HuH-7.5 (cell line): ENCODE measurements around the gene TMEM229B.

ENCODE experiments used
- DNase-seq: peaks from one replicate; pipeline ENCODE4 v3.0.0; 2011; ENCODE audit warnings: low spot score

The TMEM229B gene

DNA sequence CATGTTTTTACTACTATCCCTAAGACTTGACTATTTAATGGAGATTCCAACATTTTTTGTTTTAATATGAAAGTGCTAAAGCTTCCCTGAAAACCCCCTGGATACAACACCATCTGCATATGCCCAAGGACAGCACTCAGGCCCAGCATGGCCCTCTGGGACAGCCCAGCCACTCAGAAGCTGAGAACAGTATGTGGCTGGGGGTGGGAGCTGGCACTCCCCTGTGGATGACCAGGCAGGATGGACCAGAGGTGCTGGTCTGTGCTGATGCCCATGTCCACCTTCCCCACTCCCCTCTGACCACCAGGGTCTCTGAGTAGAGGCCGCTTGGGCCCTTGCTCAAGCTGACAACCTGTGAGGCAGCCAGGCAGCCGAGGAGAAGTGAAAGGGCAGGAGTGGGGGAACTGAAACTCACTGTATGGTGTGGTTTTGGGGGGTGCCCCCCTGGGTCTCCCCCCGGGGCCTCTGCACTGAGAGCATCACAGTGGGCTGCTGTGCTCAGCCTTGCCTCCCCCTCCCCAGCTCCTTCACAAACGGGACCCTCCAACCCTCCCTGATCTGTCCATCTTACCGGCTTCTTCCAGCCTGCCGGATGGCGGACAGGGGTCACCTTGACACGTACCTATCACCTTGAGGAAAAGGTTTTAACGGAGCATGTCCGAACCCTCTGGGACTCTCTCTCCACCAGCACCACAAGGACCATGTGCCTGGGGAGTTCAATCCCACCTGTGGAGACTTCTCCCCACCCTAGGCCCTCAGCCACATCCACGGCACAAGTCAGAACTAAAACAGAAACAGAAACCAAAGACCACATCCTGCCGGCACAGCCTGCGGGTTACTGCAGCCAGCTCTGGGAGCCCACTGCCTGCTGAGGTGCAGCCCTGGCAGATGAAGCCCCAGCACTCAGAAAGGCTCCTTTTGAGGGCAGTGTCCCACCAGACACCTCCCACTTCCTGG lies at the start of gene TMEM229B:
Gene TMEM229B (minus strand): TSS at position 785 of the 957 bp plus-strand sequence. CDS start 14,798 bp downstream, outside the sequence.
- no peak for DNase-seq

DNA sequence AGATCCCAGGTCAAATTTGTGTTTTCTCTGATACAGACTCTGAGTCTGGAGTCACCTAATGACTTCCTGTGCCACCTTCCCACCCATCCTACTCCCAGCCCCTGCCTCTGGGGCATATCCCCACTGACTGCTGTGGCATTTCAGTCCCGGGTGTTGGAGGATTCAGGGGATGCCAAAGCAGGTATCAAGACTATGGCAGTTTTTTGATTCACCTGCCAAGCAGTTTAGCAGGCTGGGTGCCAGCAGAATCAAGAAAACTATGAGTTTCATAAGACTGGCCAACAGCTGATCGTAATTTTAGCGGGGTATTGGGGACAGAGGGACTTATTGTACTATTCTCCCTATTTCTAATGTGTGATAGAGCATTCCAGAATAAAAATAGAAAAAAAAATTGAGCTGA lies 49.2 kb upstream of the TMEM229B start:
- no peak for DNase-seq

DNA sequence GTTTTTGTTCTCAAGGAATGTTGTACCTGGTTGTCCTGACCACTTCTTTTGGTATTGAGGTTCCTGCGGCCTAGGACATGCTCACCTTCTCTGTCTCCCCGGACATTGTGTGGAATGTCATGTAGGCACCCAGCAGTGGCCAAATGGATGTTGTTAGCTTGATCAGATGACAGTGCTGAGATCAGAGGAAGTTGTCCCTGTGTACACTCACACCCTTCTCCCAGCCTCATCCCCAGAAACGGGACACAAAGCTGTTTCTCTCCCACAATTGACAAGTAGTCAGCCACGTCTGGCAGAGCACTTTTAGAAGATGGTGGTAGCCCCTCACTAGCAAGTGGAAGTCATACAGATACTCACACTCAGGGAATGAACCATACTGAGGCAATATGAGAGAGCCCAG lies 47.6 kb upstream of the TMEM229B start:
- DNase-seq, result no peak

DNA sequence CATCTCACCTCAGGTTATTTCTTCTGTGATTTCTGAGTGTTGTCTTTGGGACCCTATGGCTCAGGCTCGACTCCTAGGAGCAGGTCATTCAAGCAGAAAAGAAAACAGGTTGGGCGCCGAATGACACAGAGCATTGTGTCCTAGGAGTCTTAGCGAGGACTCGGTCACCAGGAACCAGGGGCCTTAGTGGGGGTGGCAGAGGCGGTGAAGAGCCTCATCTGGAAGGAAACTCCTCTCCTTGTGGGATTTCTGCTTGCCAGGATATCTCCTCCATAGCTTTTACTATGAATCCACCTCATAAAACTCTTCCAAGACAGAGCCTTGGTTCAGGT lies 45.2 kb upstream of the TMEM229B start:
- DNase-seq, result no peak

DNA sequence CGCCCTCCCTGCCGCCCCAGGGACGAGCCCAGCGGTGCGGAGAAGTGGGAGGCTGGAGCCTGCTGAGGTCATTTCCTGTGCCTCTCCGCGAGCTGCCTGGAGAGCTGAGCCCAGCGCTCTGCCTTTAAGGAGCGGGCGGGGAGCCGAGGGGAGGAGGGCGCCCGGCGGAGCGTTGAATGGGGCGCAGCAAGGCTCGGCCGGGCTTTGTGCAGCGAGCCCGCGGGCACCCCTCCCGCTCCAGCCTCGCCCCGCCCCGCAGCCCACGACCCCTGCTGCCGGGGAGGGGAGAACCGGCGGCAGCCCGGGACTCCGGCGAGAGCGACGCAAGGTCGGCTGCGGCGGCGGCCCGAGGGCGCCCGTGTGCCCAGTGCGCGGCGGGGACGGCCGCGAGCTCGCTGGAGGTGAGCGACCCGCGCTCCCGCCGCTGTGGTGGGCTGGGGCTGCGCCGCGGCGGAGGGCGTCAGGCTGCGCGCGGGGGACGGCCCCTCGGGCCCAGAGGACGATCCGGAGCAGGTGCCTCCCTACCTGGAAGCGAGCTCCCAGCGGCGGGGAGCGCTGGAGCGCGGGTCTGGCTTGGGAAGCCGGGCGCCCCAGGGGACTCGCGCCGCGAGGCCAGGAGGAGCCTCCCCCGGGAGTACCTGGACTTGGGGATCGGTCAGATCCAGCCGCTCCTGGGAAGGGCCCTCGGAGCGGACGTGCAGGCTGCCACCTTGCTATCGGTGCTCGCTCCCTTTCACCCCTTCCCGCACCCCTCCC lies 44.7 kb upstream of the TMEM229B start, which contains the start of gene PLEKHH1:
Gene PLEKHH1 (plus strand): TSS at position 293 of the 756 bp plus-strand sequence. CDS start 8,578 bp downstream, outside the sequence.
- peak; percentile 80 for DNase-seq

DNA sequence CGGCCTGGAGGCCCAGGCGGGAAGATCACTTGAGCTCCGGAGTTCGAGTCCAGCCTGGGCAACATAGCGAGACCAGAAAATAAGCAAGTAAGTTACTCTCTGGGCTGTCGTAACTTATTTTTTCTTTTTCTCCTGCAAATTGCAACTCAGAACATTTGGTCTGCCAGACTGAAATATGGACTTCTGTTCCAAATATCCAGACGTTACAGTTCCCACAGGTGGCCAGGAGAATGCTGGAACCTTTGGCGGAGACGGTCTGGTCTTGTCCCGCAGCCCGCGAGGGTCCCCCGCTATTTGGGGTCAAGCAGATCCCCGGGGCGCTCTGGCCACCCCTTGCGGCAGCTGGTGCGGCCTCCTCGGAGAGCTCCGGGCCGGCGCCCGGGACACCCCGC lies 44.1 kb upstream of the TMEM229B start:
- no peak for DNase-seq

DNA sequence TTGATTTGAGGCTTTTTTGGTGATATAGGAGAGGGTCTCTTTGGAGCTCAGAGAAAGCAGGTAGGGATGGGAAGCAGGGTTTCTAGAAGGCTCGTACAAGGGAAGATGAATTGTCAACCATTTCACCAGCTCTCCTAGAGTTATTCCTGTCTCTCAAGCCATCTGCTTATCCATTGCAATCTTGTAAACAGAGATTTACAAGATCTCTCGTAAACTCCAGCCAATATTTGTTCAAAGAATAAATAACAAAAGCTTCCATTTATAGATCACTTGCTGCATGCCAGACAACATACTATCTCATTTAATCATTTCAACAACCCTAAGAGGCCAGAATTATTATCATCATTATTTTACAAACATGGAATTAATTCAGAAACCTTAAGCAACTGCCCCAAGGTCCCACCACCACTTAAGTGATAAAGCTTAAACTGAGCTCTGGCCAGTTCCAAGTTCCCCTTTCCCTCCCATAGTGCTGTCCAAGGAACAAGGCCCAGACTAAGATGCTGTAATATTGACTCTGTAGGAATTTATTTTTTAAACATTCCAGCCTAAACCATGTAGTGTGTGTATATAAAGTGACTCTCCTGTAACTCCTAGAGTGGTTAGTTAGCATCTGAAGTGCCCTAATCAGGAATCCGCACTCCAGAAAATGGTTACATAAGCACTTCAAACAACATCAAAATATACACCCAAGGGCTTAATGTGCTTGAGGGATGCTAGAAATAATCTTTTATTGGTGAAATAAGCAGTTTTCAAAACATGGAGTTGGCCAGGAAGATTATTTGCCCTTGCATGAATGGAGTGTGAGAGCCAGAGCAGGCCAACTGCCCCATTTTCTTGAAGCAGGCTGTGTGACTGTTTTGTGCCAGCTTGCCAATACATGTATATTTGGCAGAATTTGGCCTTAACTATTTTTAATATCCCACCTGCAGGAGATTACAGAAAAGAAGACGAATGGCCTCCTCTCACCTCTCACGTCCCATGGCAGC lies 41.7 kb upstream of the TMEM229B start:
- no peak for DNase-seq

DNA sequence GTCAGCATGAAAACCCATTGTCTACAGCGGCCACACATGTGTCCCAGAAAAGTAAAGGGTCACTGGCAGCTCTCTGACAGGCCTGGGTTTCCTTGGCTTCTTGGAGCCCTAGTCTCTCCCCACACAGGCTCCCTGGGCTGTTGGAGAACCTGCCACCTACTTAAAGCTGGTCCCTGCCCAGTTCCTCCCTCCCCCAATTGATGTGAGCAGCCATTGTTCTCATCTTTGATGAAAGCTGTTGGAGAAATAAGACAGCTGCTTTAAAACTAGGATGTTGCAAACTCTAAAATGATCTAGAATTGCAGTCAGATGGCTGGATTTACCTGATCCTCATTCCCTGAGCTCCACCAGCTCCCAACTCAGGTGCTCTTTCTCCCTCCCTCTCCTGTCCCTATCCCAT lies 39.8 kb upstream of the TMEM229B start:
- DNase-seq, result no peak

DNA sequence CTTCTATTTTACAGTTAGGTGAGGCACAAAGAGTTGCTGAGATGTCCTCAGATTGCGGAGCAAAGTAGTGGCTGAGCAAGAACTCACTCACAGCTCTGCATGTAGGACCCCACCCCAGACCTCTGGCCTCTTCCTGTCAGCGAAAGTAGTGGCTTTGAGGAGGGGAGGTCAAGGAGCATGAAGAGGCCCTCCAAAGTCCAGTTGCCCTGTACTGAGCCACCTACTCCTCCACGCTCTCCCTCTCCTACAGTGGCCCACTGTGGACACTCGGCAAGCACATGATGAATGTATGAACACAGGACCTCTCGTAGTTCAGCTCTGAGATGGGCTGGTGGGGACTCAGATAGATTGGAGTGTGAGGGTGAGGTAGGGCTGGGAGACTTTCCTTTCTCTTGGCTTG lies 39.2 kb upstream of the TMEM229B start:
- DNase-seq, result no peak

DNA sequence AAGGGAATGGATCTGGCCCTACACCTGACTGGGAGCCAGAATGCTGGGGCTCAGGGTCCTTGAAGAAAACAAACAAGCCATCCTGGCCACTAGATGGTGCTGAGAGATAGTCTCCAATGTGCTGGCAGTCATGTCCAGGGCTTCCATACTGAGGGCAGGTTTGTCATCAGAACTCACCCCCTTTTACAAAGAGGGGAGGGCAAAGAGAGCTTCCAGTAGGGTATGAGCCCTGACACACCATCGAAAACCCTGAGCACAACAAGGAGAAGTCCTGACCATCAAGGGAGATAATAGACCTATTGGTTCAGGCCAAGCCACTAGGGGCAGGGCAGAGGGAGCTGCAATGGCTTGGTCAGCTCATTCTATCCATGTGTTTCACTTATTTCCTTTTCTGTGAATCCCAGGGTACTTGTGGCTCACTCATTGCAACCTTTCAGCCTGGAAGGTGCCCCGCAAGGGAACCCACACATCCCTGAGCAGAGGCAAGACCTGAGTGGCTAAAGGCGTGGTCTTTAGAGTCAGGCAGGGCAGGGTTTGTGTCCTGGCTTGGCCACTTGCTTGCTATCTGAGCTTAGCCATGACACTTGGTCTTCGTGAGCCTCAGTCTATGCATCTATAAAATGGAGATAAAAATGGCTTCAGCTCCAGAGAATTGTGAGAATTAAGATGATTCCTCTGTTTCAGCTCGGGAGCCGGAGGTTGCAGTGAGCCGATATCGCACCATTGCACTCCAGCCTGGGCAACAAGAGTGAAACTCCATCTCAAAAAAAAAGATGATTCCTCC lies 38.3 kb upstream of the TMEM229B start:
- DNase-seq, result peak; percentile 43

DNA sequence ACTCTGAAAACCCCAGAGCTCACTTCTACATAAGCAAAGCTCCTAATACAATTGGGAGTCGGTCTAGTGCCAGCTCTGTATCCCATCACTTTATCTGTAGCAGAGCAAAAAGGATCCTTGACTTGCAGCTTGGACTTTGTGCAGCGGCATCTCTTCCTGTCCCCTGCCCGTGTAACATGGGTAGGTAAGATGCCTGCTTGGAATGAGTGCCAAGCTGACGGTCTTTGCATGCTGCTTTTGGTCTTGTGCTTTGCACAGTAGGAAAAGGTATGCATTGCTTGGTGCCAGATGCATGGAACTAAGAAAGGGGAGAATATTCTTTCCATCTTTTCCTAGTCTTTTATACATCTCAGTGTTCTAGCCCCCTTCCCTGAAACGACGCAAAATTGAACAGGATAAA lies 37.7 kb upstream of the TMEM229B start:
- DNase-seq, result no peak

DNA sequence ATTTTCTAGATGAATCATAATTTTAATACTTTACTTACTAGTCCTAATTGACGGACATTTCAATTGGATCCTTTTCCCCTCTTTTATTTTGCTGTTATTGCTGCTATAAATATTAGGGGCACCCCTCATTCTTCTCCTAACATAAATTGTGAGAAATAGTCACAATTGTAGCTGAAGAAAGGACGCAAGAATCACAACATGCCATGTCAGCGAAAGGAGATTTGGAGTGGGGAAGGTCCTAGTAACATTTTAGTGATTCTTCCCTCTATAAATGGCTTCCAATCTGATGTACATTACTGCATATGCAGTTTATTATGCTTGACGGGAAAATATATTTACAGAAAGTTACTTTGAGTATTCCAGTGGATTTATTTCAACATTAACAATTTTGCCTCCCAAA lies 36.9 kb upstream of the TMEM229B start:
- no peak for DNase-seq

DNA sequence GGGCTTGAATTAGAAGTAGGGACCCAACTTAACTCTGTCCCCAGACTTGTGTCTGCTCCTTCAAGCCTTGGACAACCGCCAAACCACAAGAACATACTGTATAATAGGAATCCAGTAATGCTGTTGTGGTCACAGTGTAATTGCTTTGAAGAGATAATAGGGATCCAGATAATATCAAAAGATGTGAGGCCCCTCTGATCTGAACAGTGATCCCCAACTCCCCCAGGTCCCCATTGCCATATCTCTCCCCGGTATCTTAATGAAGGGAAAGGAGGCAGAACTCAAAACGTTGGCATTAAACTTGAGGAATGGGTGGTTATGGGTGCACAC lies 36.1 kb upstream of the TMEM229B start:
- no peak for DNase-seq

DNA sequence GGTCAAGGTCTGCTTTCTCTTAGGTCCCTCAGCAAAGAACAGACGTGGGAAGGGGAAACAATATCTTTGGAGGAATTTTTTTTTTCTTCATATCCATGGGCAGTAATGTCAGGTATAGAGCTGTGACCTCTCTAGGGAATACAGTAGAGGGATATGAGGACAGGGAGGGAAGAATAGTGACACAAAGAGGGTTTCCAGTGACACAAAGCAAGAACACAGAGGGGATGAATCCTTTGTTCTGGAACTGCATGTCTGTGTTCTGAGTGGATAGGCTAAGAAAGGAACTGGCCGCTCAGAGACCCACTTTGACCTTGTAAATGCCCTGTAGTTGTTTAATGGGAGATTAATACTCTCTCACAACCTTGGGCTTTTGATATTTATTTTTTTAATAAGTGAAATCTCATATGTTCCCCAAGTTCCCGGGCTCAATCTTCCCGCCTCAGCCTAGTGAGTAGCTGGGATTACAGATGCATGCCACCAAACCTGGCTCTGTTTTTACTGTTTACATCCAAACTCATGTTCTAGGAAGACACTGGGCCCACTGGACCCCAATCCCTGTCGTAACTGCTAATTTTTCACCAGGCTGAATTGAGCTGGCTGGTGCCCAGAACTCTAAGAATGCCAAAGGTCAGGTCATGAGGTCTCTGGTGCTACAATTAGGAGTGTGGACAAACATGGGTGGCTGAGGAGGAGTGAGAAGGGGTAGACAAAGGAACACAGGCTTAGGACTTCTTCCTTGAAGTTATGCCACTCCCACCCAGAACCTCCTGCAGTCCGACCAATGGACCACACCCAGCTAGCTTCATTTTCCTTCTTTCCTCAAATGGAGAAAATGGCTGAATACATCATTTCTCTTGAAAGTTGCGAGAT lies 35.5 kb upstream of the TMEM229B start:
- DNase-seq, result no peak

DNA sequence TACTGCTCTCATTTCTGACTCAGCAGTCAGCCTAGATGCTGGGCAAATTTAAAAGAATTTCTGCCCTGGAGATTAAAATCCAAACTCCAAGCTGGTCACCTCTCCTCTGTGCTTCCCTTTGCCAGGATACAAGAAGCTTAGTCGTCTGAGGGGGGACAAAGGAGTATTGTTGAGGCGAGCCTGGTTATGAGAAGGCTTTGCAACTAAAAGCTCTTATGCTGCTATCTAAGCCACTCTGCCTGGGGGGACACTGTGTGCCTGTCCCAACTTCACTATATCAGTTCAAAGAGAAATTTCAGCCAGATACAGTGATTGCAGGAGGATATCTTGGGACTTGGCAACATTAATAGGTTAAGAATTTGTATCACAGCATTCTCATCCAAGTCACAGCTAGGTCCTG lies 33.7 kb upstream of the TMEM229B start:
- no peak for DNase-seq

DNA sequence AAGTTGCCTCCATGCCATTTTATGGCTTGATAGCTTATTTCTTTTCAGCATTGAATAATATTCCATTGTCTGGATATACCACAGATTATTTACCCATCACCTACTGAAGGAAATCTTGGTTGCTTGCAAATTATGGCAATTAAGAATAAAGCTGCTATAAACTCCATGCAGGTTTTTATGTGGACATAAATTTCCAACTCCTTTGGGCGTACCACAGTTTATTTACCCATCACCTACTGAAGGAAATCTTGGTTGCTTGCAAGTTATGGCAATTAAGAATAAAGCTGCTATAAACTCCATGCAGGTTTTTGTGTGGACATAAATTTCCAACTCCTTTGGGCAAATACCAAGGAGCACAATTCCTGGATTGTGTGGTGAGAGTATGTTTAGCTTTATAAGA lies 32.0 kb upstream of the TMEM229B start:
- DNase-seq, result no peak

DNA sequence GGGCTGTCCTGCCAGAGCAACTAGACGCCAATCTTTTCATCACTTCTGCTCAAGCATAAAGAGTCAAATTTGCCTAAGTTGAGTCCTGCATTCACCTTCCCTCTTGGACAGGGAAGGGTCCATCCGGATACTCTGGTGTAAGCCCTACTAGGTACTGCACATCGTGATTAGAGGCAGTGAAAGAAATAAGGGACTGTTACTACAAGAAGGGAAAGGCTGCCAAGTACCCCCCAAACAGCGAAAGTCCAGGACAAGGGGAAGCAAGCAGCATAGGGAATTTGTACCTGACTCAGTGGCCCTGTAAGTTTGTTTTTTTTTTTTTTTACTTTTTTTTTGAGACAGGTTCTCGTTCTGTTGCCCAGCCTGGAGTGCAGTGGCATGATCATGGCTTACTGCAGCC lies 30.9 kb upstream of the TMEM229B start:
- no peak for DNase-seq

DNA sequence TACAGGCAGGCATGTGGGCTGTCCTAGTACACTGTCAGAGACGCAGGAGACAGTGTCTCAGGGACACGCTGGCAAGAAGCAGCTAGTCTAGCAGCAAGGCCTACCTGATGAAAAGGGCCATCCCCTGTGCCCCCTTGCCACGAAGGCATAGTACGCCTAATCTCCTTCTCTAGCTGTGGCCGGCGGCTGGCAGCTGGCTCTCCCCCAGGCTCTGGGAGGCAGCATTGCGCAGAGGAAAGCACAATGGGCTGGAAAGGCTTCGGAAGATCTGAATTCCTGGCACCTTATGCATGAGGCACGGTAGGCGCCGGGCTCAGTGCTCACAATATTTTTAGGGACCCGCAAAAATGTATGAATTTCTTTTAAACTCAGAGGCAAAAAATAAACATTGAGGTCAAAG lies 28.6 kb upstream of the TMEM229B start:
- no peak for DNase-seq

DNA sequence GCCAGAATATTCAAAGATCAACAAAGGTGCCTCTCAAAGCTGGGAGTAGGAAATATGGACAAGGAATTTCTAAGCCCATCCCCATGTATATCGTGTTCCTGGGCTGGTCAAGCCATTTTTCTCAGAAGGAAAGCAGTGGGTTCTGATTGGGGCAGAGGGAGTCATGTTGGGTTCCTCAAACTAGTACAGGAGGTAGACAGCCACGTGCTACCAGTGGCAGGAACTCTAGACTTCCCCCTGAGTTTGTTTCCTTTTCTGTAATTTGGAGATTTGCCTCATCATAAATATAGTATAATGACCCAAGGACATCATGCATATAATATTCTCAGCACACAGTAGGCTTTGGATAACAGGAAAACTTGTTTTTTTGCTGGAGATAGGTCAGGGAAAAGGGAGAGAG lies 28.2 kb upstream of the TMEM229B start:
- DNase-seq, result no peak

DNA sequence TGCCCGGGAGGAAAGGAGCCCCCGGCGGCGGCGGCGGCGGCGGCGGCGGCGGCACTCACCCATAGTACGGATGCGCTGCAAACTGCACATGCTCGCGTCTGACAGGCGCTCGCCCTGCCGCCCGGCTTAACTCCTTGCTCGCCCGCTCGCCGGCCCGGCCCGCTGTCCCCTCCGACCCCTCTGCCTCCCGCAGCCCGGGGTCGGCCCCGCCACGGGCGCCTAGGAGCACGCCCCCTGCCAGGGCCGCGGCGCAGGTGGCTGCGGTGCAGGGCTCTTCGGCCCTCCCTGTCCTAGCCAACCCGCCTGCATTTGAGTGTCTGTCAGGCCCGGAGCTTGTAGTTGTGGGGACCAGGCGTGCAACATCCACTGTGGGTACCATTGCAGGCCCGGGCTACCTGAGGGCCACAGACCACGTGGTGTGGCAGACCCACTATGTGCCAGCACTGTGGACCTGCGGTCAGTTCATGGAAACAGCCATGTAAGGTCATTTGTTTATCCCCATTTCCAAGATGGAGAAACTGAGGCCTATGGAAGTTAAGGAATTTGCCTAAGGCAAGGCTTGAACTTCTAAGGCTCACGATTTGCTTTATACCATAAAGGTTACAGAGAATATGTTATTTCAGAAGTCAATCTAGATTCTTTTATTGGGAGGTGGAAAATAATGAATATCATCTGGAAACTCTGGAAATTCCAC lies 27.0 kb upstream of the TMEM229B start:
- no peak for DNase-seq
